Measurements from ENCODE around the gene ARHGAP26. TPM values are rescaled to one million over a fixed set of nuclear protein-coding genes. Genes with fewer than 3 reads are reported as not detected.
"Not testable (repeated sequence)": the region's sequence is repeated elsewhere in the genome, so short reads cannot be mapped to it uniquely, and the experiment has no call there.

Gene ARHGAP26
- total RNA-seq, 4 donors from 2014 or later = 11.0 to 23.3 (median 14.3) TPM

- DNase-seq (ENCODE audit: low spot score in 2 of 2) = no peak
- H3K4me3 ChIP-seq (ENCODE audit: low read depth, poor library complexity, severe bottlenecking) = no peak overlapping the region
- 19 to 25% methylated on average over 1 of the region's 1 CpG for whole genome bisulfite sequencing, 2 donors
- intact Hi-C loops (cut with DNase I; ENCODE audit: low total_unique reads) = no loop called here
- TF ChIP-seq POLR2A (IDR thresholded peaks at IDR 0.05) = no peak
- TF ChIP-seq CTCF (IDR thresholded peaks at IDR 0.05) = no peak
Measured at GRCh38 chr5:142944140-142944539, 174.0 kb downstream of the ARHGAP26 start.

- no peak for DNase-seq (ENCODE audit: low spot score in 2 of 2)
- no peak overlapping the region for H3K4me3 ChIP-seq (ENCODE audit: low read depth, poor library complexity, severe bottlenecking)
- intact Hi-C loops (cut with DNase I; ENCODE audit: low total_unique reads) = no loop called here
- TF ChIP-seq CTCF (IDR thresholded peaks at IDR 0.05) = no peak
- no peak for TF ChIP-seq POLR2A (IDR thresholded peaks at IDR 0.05)
- 68 to 74% methylated on average over 3 of the region's 3 CpGs for WGBS, 2 donors
Measured at GRCh38 chr5:142945321-142945720, 175.1 kb downstream of the ARHGAP26 start.

- DNase-seq (ENCODE audit: low spot score in 2 of 2) = no peak
Measured at GRCh38 chr5:142945845-142946244, 175.7 kb downstream of the ARHGAP26 start.

GRCh38 chr5:142946547-142947426, 176.6 kb downstream of the ARHGAP26 start:
- H3K4me3 ChIP-seq (ENCODE audit: low read depth, poor library complexity, severe bottlenecking) = no peak overlapping the region
- DNase-seq (ENCODE audit: low spot score in 2 of 2) = no peak
- intact Hi-C loops (cut with DNase I; ENCODE audit: low total_unique reads) = no loop called here
- TF ChIP-seq CTCF (IDR thresholded peaks at IDR 0.05) (no peak), POLR2A (IDR thresholded peaks at IDR 0.05) (no peak)
- WGBS, 2 donors = 91 to 97% methylated on average over 4 of the region's 4 CpGs

More at GRCh38 chr5:142945845-142946244, 175.7 kb downstream of the ARHGAP26 start:
- no peak overlapping the region for H3K4me3 ChIP-seq (ENCODE audit: low read depth, poor library complexity, severe bottlenecking)
- TF ChIP-seq CTCF (IDR thresholded peaks at IDR 0.05) (no peak), POLR2A (IDR thresholded peaks at IDR 0.05) (no peak)
- intact Hi-C loops (cut with DNase I; ENCODE audit: low total_unique reads) = no loop called here

GRCh38 chr5:142947427-142947709, 177.2 kb downstream of the ARHGAP26 start:
- no peak for DNase-seq (ENCODE audit: low spot score in 2 of 2)
- intact Hi-C loops (cut with DNase I; ENCODE audit: low total_unique reads) = no loop called here
- no peak overlapping the region for H3K4me3 ChIP-seq (ENCODE audit: low read depth, poor library complexity, severe bottlenecking)
- no peak for TF ChIP-seq POLR2A (IDR thresholded peaks at IDR 0.05)
- no peak for TF ChIP-seq CTCF (IDR thresholded peaks at IDR 0.05)

- TF ChIP-seq POLR2A (IDR thresholded peaks at IDR 0.05) = no peak
- no peak for TF ChIP-seq CTCF (IDR thresholded peaks at IDR 0.05)
- DNase-seq (ENCODE audit: low spot score in 2 of 2) = no peak
- WGBS, 2 donors = 82 to 99% methylated on average over 3 of the region's 3 CpGs
- no peak overlapping the region for H3K4me3 ChIP-seq (ENCODE audit: low read depth, poor library complexity, severe bottlenecking)
- intact Hi-C loops (cut with DNase I; ENCODE audit: low total_unique reads) = no loop called here
Measured at GRCh38 chr5:142952229-142952628, 182.1 kb downstream of the ARHGAP26 start.

GRCh38 chr5:142952871-142953270, 182.7 kb downstream of the ARHGAP26 start:
- WGBS, 2 donors = 92 to 94% methylated on average over 3 of the region's 3 CpGs
- H3K4me3 ChIP-seq (ENCODE audit: low read depth, poor library complexity, severe bottlenecking); intact Hi-C loops (cut with DNase I; ENCODE audit: low total_unique reads); DNase-seq (ENCODE audit: low spot score in 2 of 2): not testable (repeated sequence)

All from lower leg skin (tissue), 4 donors.